Subcutaneous adipose tissue (tissue), 4 donors: ENCODE measurements around the gene MUC5B. TPM values are rescaled to one million over a fixed set of nuclear protein-coding genes. Genes with fewer than 3 reads are reported as not detected.

Source experiments
- CTCF ChIP-seq: fragments of 450-650 bp; IDR thresholded peaks from one replicate; pipeline ENCODE4 v1.5.1; 2016; ENCODE audit warnings: low read depth, mild to moderate bottlenecking, control low read depth, antibody characterized with exemption, moderate library complexity
- total RNA-seq, 4 donors: library from RNA; depleted of rRNA; stranded (reverse); fragments of >200 nt; gene quantifications; one replicate each; pipeline ENCODE4 v1.1.0, GENCODE V29; 2016

The MUC5B gene
- total RNA-seq, 4 donors from 2014 or later: not detected

- TF ChIP-seq CTCF: no peak
These were observed 21.3 kb upstream of the MUC5B start for GRCh38 chr11:1201395-1202153.

GRCh38 chr11:1202154-1202775 is 20.6 kb upstream of the MUC5B start:
- no peak for TF ChIP-seq CTCF

GRCh38 chr11:1202776-1203504 is 19.9 kb upstream of the MUC5B start:
- TF ChIP-seq CTCF: no peak

- no peak for TF ChIP-seq CTCF
These were observed 19.2 kb upstream of the MUC5B start for GRCh38 chr11:1203505-1204271.

GRCh38 chr11:1204381-1205101 is 18.3 kb upstream of the MUC5B start:
- no peak for TF ChIP-seq CTCF

- TF ChIP-seq CTCF: no peak
These were observed 17.5 kb upstream of the MUC5B start for GRCh38 chr11:1205121-1205986.
